DOHH2 (cell line): ENCODE measurements around the gene EIF4A3.
"Not testable (repeated sequence)": the region's sequence is repeated elsewhere in the genome, so short reads cannot be mapped to it uniquely, and the experiment has no call there.

Source experiments
- H3F3A ChIP-seq: fragments of 200-600 bp; sonication (generic), shearing (Covaris generic); 2 replicates; pipeline ENCODE4 v1.6.0; 2016; ENCODE audit warnings: antibody characterized with exemption, mild to moderate bottlenecking; ENCODE audit not compliant: control insufficient read depth, insufficient read depth
- H3K27ac ChIP-seq: fragments of 200-600 bp; sonication (generic); 2 replicates; pipeline ENCODE4 v1.5.1; 2014; ENCODE audit warnings: low read depth, mild to moderate bottlenecking, low read length, moderate library complexity
- H3K27me3 ChIP-seq: fragments of 200-600 bp; sonication (generic); 2 replicates; pipeline ENCODE4 v1.6.1; 2014; ENCODE audit warnings: mild to moderate bottlenecking, low read length, mixed read lengths; ENCODE audit not compliant: control insufficient read depth
- H3K36me3 ChIP-seq: fragments of 200-600 bp; sonication (generic); 2 replicates; pipeline ENCODE4 v1.6.1; 2014; ENCODE audit warnings: mild to moderate bottlenecking, low read length, moderate library complexity, mixed read lengths; ENCODE audit not compliant: control insufficient read depth
- H3K4me1 ChIP-seq: fragments of 200-600 bp; sonication (generic); 2 replicates; pipeline ENCODE4 v1.6.1; 2014; ENCODE audit warnings: mild to moderate bottlenecking, low read length, mixed read lengths; ENCODE audit not compliant: control insufficient read depth
- H3K4me2 ChIP-seq: fragments of 200-600 bp; sonication (generic); 2 replicates; pipeline ENCODE4 v1.6.0; 2014; ENCODE audit warnings: mild to moderate bottlenecking, low read length, moderate library complexity
- H3K4me3 ChIP-seq: fragments of 200-600 bp; sonication (generic); 2 replicates; pipeline ENCODE4 v1.5.1; 2014; ENCODE audit warnings: mild to moderate bottlenecking, low read length, mixed read lengths
- H3K79me2 ChIP-seq: fragments of 200-600 bp; sonication (generic); 2 replicates; pipeline ENCODE4 v1.6.1; 2014; ENCODE audit warnings: mild to moderate bottlenecking, low read length, mixed read lengths; ENCODE audit not compliant: control insufficient read depth
- H3K9me2 ChIP-seq: fragments of 200-600 bp; sonication (generic); replicated peaks from 2 replicates; pipeline ENCODE4 v1.6.1; 2014; ENCODE audit warnings: mild to moderate bottlenecking, low read length, mixed read lengths; ENCODE audit not compliant: control insufficient read depth
- H3K9me3 ChIP-seq: fragments of 200-600 bp; sonication (generic); 2 replicates; pipeline ENCODE4 v1.6.1; 2014; ENCODE audit warnings: antibody characterized with exemption, low read length, mixed read lengths; ENCODE audit not compliant: control insufficient read depth, insufficient read depth
- H4K20me1 ChIP-seq: fragments of 200-600 bp; sonication (generic); 2 replicates; pipeline ENCODE4 v1.6.0; 2014; ENCODE audit warnings: low read depth, mild to moderate bottlenecking, antibody characterized with exemption, low read length, moderate library complexity; ENCODE audit not compliant: control insufficient read depth, insufficient read depth
- EZH2phosphoT487 ChIP-seq: fragments of 200-600 bp; sonication (generic); IDR thresholded peaks from 2 replicates; pipeline ENCODE4 v1.6.1; 2017; ENCODE audit warnings: borderline replicate concordance, mild to moderate bottlenecking, antibody characterized with exemption, low read length, moderate library complexity, mixed read lengths
- TF ChIP-seq, protein P1 (sequence below): fragments of 200-600 bp; sonication (generic); IDR thresholded peaks from one replicate; pipeline ENCODE4 v1.5.1; 2014; ENCODE audit warnings: antibody characterized with exemption, mild to moderate bottlenecking, low read depth, low read length; ENCODE audit not compliant: poor library complexity, severe bottlenecking

EIF4A3 gene

DNA sequence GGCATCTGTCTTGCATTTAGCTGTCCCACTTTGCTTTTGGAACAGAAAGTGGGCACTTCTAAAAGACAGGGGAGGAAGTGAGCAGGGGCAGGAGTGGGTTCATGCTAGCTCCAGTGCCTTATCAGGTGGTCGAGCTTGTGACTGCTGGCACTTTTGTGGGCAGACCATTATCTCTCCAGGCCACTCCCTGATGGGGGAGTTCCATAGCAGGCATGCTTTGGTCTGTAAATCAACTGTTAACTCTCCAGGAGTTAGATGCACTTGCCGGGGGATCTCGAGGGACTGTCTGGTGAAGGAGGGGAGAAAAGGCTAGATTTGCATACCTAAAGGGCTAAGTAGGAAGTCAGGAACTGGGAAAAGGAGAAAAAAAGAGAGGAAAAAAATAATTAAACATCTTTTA lies 13.6 kb upstream of the EIF4A3 start:
- Histone ChIP-seq H4K20me1 (no peaks in the 10 kb centered on the region), H3K79me2 (no peaks in the 10 kb centered on the region), H3K4me2 (no peak overlapping the region), H3K27me3 (peaks cover 2% of the 10 kb centered on the region), H3K27ac (no peak overlapping the region), H3K4me3 (no peak overlapping the region), H3K36me3 (no peaks in the 10 kb centered on the region), H3K4me1 (no peaks in the 10 kb centered on the region), H3K9me2 (no peaks in the 10 kb centered on the region), H3F3A (no peaks in the 10 kb centered on the region), H3K9me3 (no peaks in the 10 kb centered on the region)
- TF ChIP-seq EZH2phosphoT487, result no peak
- TF ChIP-seq, protein P1, sequence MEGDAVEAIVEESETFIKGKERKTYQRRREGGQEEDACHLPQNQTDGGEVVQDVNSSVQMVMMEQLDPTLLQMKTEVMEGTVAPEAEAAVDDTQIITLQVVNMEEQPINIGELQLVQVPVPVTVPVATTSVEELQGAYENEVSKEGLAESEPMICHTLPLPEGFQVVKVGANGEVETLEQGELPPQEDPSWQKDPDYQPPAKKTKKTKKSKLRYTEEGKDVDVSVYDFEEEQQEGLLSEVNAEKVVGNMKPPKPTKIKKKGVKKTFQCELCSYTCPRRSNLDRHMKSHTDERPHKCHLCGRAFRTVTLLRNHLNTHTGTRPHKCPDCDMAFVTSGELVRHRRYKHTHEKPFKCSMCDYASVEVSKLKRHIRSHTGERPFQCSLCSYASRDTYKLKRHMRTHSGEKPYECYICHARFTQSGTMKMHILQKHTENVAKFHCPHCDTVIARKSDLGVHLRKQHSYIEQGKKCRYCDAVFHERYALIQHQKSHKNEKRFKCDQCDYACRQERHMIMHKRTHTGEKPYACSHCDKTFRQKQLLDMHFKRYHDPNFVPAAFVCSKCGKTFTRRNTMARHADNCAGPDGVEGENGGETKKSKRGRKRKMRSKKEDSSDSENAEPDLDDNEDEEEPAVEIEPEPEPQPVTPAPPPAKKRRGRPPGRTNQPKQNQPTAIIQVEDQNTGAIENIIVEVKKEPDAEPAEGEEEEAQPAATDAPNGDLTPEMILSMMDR, result no peak

DNA sequence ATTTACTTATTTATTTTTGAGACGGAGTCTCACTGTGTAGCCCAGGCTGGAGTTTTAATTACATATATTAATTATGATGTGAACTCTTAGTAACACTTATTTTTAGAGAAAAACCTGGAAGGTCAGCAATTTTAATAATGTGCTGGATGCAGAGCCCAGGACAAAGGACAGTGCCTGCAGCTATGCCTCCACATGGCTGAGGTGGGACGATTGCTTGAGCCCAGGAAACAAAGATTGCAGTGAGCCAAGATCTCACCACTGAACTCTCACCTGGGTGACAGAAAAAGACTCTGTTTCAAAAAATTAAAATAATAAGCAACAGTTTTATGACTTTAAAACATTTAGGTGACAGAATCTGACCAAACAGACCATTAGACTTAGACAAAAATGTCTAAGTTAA lies 11.9 kb upstream of the EIF4A3 start:
- H3K9me3 ChIP-seq, result no peaks in the 10 kb centered on the region
- H3K4me2 ChIP-seq, result no peak overlapping the region
- no peak overlapping the region for H3K4me3 ChIP-seq
- no peaks in the 10 kb centered on the region for H3K9me2 ChIP-seq
- TF ChIP-seq, protein P1, result no peak
- TF ChIP-seq EZH2phosphoT487, result no peak
- H3K27ac ChIP-seq, result no peak overlapping the region
- H3K79me2 ChIP-seq, result no peaks in the 10 kb centered on the region
- H3K4me1 ChIP-seq, result no peaks in the 10 kb centered on the region
- no peaks in the 10 kb centered on the region for H3F3A ChIP-seq
- no peaks in the 10 kb centered on the region for H4K20me1 ChIP-seq
- H3K36me3 ChIP-seq, result no peaks in the 10 kb centered on the region
- peaks cover 2% of the 10 kb centered on the region for H3K27me3 ChIP-seq

DNA sequence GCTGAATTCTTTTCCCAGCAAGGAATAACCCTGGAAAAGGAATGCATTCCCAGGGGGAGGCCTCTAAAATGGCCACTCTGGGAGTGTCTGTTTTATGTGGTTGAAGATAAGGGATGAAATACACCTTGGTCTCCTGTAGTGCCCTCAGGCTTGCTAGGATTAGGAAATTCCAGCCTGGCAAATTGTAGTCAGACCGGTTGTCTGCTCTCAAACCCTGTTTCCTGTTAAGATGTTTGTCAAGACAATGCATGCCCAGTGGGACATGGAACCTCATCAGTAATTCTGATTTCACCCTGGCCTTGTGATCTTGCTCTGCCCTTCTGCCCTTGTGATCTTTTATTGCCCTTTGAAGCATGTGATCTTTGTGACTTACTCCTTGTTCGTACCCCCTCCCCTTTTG lies 8.7 kb upstream of the EIF4A3 start:
- H3K9me3 ChIP-seq, H3F3A ChIP-seq, H3K9me2 ChIP-seq, H3K27me3 ChIP-seq, H3K4me2 ChIP-seq, H3K27ac ChIP-seq, H3K79me2 ChIP-seq, H4K20me1 ChIP-seq, H3K4me1 ChIP-seq, H3K36me3 ChIP-seq, H3K4me3 ChIP-seq: not testable (repeated sequence)

DNA sequence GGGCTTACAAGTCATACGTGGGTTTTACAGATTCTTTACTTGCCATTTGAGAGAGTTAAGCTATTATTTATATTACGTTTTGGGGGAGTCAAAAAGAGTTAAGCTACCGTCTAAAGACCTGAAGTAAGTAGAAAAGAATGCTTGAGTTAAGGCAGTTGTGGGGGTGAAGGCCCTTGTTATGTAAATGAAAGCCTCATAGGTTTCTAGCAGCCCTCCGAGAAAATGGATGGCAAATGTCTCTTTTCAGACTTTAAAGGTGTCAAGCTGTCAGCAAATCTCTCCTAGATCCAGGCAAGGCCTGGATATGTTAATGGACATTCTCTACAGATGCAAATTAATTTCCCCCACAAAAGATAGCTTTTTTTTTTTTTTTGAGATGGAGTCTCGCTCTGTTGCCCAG lies 7.2 kb upstream of the EIF4A3 start:
- Histone ChIP-seq H3K27ac (no peak overlapping the region), H3K36me3 (no peaks in the 10 kb centered on the region), H3K27me3 (no peaks in the 10 kb centered on the region; the same call in 1 of the 2 replicates), H3K9me2 (no peaks in the 10 kb centered on the region), H3K4me2 (no peak overlapping the region), H3K4me3 (no peak overlapping the region), H3K4me1 (no peaks in the 10 kb centered on the region), H3F3A (no peaks in the 10 kb centered on the region), H3K79me2 (no peaks in the 10 kb centered on the region), H3K9me3 (no peaks in the 10 kb centered on the region), H4K20me1 (no peaks in the 10 kb centered on the region)
- TF ChIP-seq, protein P1, result no peak
- no peak for TF ChIP-seq EZH2phosphoT487
